HepG2 (cell line): Measurements from ENCODE around the gene METTL1. TPM values are rescaled to one million over a fixed set of nuclear protein-coding genes. Genes with fewer than 3 reads are reported as not detected.

Source experiments
- EHMT2 ChIP-seq: fragments of 200-600 bp; sonication (generic); IDR thresholded peaks from 2 replicates; pipeline ENCODE4 v1.7.0; 2017; ENCODE audit warnings: antibody characterized with exemption, low read depth, low read length, borderline replicate concordance
- FOXO4 ChIP-seq: sonication (generic); formaldehyde crosslinking; conservative IDR thresholded peaks from 2 replicates; pipeline ENCODE4 v1.8.1; 2023; ENCODE audit warnings: missing genetic modification reagents
- GATAD2A ChIP-seq: IDR thresholded peaks from 2 replicates; pipeline ENCODE4 v1.6.1; 2016
- KAT7 ChIP-seq: IDR thresholded peaks from 2 replicates; pipeline ENCODE4 v1.6.1; 2018; ENCODE audit warnings: borderline replicate concordance, missing compliant biosample characterization
- KDM5B ChIP-seq: sonication (generic); formaldehyde crosslinking; IDR thresholded peaks from 2 replicates; pipeline ENCODE4 v1.4.0; 2020; ENCODE audit warnings: missing genetic modification reagents, mild to moderate bottlenecking, borderline replicate concordance
- KLF12 ChIP-seq: sonication (generic); formaldehyde crosslinking; IDR thresholded peaks from 2 replicates; pipeline ENCODE4 v1.4.0; 2020; ENCODE audit warnings: missing genetic modification reagents, borderline replicate concordance
- MAF1 ChIP-seq: sonication (generic); formaldehyde crosslinking; IDR thresholded peaks from 2 replicates; pipeline ENCODE4 v1.5.0; 2020; ENCODE audit warnings: missing genetic modification reagents, borderline replicate concordance
- MEF2D ChIP-seq: sonication (generic); formaldehyde crosslinking; IDR thresholded peaks from 2 replicates; pipeline ENCODE4 v1.5.1; 2020; ENCODE audit warnings: mild to moderate bottlenecking, missing genetic modification reagents
- NAIF1 ChIP-seq: sonication (generic); formaldehyde crosslinking; IDR thresholded peaks from 2 replicates; pipeline ENCODE4 v1.5.0; 2020; ENCODE audit warnings: mild to moderate bottlenecking, missing genetic modification reagents, borderline replicate concordance
- NCOA2 ChIP-seq: sonication (generic); formaldehyde crosslinking; IDR thresholded peaks from 2 replicates; pipeline ENCODE4 v1.8.0; 2022; ENCODE audit warnings: inconsistent platforms
- PAF1 ChIP-seq: IDR thresholded peaks from 2 replicates; pipeline ENCODE4 v1.6.1; 2016; ENCODE audit warnings: missing genetic modification reagents, missing compliant biosample characterization
- polyA plus RNA-seq, 8 experiments: library from polyadenylated mRNA; depleted of rRNA in 3 of 8; stranded (reverse) in 7 of 8; unstranded in 1 of 8; fragments of >200 nt; fragmentation: Illumina TruSeq in 4 of 8; extraction: Trizol in 4 of 8; gene quantifications; 2 replicates each; pipeline versions ENCODE4 v1.2.1 to v1.2.3, GENCODE V29; 2011 to 2016; ENCODE audit warnings: low read depth in 4 of 8, missing spikeins in 1 of 8, mixed read lengths in 1 of 8; ENCODE audit not compliant: insufficient read depth in 1 of 8
- total RNA-seq, 5 experiments: library from RNA; depleted of rRNA; stranded (reverse); fragments of >200 nt; fragmentation: Illumina TruSeq; extraction: Trizol; gene quantifications; 2 replicates each; pipeline ENCODE4 v1.2.3, GENCODE V29; 2016; ENCODE audit warnings: low read depth in 1 of 5
- TF ChIP-seq, protein P1 (sequence below), 2 experiments: IDR thresholded peaks; 2 replicates each; pipeline ENCODE4 v1.6.1; 2011 to 2012; ENCODE audit warnings: low read length in 2 of 2, borderline replicate concordance in 1 of 2, low read depth in 1 of 2, mild to moderate bottlenecking in 1 of 2, moderate library complexity in 1 of 2
- TF ChIP-seq, protein P2 (sequence below): sonication (generic); formaldehyde crosslinking; IDR thresholded peaks from 2 replicates; pipeline ENCODE4 v1.4.0; 2020; ENCODE audit warnings: mild to moderate bottlenecking, missing genetic modification reagents

The METTL1 gene
- total and polyA plus RNA-seq, 2 of the 13 experiments (the other 11 are each of a cell fraction or from before 2014, with no cell fraction given) = 34.7 to 36.9 TPM

GRCh38 chr12:57751788-57752667 lies 19.9 kb downstream of the METTL1 start, which contains the start of gene CDK4 (continued):
- TF ChIP-seq MAF1 (CRISPR knock-in tag) = no peak; the same call in 1 of the 2 replicates
- no peak for TF ChIP-seq PAF1 (CRISPR knock-in tag)
- TF ChIP-seq FOXO4 = 0 out of 2 replicates have a peak, but pooled peaks have one; percentile 3
- TF ChIP-seq, protein P1, sequence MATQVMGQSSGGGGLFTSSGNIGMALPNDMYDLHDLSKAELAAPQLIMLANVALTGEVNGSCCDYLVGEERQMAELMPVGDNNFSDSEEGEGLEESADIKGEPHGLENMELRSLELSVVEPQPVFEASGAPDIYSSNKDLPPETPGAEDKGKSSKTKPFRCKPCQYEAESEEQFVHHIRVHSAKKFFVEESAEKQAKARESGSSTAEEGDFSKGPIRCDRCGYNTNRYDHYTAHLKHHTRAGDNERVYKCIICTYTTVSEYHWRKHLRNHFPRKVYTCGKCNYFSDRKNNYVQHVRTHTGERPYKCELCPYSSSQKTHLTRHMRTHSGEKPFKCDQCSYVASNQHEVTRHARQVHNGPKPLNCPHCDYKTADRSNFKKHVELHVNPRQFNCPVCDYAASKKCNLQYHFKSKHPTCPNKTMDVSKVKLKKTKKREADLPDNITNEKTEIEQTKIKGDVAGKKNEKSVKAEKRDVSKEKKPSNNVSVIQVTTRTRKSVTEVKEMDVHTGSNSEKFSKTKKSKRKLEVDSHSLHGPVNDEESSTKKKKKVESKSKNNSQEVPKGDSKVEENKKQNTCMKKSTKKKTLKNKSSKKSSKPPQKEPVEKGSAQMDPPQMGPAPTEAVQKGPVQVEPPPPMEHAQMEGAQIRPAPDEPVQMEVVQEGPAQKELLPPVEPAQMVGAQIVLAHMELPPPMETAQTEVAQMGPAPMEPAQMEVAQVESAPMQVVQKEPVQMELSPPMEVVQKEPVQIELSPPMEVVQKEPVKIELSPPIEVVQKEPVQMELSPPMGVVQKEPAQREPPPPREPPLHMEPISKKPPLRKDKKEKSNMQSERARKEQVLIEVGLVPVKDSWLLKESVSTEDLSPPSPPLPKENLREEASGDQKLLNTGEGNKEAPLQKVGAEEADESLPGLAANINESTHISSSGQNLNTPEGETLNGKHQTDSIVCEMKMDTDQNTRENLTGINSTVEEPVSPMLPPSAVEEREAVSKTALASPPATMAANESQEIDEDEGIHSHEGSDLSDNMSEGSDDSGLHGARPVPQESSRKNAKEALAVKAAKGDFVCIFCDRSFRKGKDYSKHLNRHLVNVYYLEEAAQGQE (IDR thresholded peaks at IDR 0.05; ENCODE audit: borderline replicate concordance in 1 of 2, low read depth in 1 of 2, low read length in 2 of 2) = no peak
- TF ChIP-seq KLF12 (CRISPR knock-in tag) = peak; percentile 94
- TF ChIP-seq KDM5B (CRISPR knock-in tag) = peak; percentile 71; the same call in 1 of the 2 replicates
- TF ChIP-seq KAT7 (CRISPR knock-in tag) = peak; percentile 87
- TF ChIP-seq, protein P2, sequence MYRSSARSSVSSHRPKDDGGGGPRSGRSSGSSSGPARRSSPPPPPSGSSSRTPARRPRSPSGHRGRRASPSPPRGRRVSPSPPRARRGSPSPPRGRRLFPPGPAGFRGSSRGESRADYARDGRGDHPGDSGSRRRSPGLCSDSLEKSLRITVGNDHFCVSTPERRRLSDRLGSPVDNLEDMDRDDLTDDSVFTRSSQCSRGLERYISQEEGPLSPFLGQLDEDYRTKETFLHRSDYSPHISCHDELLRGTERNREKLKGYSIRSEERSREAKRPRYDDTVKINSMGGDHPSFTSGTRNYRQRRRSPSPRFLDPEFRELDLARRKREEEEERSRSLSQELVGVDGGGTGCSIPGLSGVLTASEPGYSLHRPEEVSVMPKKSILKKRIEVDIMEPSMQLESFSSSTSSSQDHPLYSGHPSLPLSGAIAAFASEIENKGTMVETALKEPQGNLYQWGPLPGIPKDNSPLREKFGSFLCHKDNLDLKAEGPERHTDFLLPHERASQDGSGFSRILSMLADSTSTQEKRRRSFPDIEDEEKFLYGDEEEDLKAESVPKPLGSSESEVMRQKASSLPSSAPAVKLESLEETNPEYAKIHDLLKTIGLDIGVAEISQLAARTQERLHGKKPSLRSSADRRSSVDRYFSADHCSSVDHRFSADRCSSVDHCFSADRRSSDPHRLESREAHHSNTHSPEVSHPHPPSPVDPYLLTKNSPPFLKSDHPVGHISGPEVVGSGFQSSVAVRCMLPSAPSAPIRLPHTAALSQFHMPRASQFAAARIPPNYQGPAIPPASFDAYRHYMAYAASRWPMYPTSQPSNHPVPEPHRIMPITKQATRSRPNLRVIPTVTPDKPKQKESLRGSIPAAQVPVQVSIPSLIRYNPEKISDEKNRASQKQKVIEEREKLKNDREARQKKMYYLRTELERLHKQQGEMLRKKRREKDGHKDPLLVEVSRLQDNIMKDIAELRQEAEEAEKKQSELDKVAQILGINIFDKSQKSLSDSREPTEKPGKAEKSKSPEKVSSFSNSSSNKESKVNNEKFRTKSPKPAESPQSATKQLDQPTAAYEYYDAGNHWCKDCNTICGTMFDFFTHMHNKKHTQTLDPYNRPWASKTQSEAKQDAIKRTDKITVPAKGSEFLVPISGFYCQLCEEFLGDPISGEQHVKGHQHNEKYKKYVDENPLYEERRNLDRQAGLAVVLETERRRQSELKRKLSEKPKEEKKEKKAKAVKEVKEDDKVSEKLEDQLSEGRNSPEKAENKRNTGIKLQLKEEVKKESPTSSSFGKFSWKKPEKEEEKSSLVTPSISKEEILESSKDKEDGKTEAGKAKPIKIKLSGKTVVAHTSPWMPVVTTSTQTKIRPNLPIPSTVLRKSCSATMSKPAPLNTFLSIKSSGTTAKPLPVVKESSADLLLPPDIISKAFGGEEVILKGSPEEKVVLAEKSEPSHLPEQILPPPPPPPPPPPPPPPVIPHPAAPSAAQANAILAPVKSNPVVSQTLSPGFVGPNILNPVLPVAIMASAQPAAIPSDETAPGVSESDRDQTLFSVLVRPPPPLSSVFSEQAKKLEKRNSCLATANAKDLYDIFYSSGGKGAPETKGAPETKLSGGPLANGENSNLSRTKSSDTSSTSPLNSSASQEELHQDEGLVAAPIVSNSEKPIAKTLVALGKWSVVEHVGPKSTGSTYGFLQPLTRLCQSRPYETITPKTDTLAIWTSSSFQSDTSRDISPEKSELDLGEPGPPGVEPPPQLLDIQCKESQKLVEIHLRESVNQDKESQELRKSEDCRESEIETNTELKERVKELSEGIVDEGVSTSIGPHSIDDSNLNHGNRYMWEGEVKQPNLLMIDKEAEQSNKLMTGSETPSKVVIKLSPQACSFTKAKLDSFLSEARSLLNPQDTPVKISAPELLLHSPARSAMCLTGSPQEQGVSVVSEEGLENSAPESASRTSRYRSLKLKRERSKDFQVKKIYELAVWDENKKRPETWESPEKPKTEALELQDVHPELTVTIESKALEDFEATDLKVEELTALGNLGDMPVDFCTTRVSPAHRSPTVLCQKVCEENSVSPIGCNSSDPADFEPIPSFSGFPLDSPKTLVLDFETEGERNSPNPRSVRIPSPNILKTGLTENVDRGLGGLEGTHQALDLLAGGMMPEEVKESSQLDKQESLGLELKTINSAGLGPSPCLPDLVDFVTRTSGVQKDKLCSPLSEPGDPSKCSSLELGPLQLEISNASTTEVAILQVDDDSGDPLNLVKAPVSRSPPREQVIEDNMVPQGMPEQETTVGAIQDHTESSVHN (CRISPR knock-in tag) = no peak; the same call in none of the 2 replicates
- peak; percentile 90 for TF ChIP-seq MEF2D
- TF ChIP-seq NAIF1 (CRISPR knock-in tag) = no peak
- peak; percentile 52; the same call in 1 of the 2 replicates for TF ChIP-seq NCOA2 (CRISPR knock-in tag)
- TF ChIP-seq GATAD2A (CRISPR knock-in tag) = peak; percentile 82
- no peak for TF ChIP-seq EHMT2
